ENCODE results near the gene ANKRD31.

ANKRD31 gene

GRCh38 chr5:75023368-75024159 lies 213.1 kb downstream of the ANKRD31 start:
- DNase-seq: no peak

GRCh38 chr5:75021800-75022199 lies 214.9 kb downstream of the ANKRD31 start:
- no peak for DNase-seq

- DNase-seq: no peak
Measured at GRCh38 chr5:75021219-75021618, 215.5 kb downstream of the ANKRD31 start.

GRCh38 chr5:75020016-75020656 lies 216.5 kb downstream of the ANKRD31 start:
- no peak for DNase-seq

- no peak for DNase-seq
Measured at GRCh38 chr5:75018805-75019587, 217.7 kb downstream of the ANKRD31 start.
